SK-N-SH (cell line): ENCODE measurements around the gene DCK. TPM values are rescaled to one million over a fixed set of nuclear protein-coding genes. Genes with fewer than 3 reads are reported as not detected.

Source experiments
- CTCF ChIA-PET: fragments of 300-600, 350-600 bp; formaldehyde crosslinking; extraction: SDS; loops from one replicate; lab custom pipeline; 2021; lab: Yijun Ruan, JAX
- POLR2A ChIA-PET: fragments of 350-600 bp; sonication (Branson Sonifier 250); formaldehyde crosslinking; extraction: SDS; loops from one replicate; lab custom pipeline; 2020; ENCODE audit warnings: antibody characterized with exemption, inconsistent platforms; lab: Yijun Ruan, JAX
- DNase-seq: peaks from one replicate; pipeline ENCODE4 v3.0.0; 2012
- H2AFZ ChIP-seq: fragments of 200-600 bp; sonication (generic); 2 replicates; pipeline ENCODE4 v1.8.1; 2016; ENCODE audit warnings: antibody characterized with exemption, mild to moderate bottlenecking, low read depth
- H3F3A ChIP-seq: fragments of 200-600 bp; sonication (generic); replicated peaks from 2 replicates; pipeline ENCODE3; 2016; ENCODE audit warnings: antibody characterized with exemption, mild to moderate bottlenecking; ENCODE audit not compliant: insufficient read depth
- H3K27ac ChIP-seq, 2 experiments: fragments of 200-500 bp in 1 of 2; fragments of 200-600 bp in 1 of 2; sonication (Bioruptor generic) in 1 of 2; sonication (generic), shearing (Covaris generic) in 1 of 2; 2 replicates each; pipeline versions ENCODE4 v1.5.1 to v1.6.1; 2014 to 2016; ENCODE audit warnings: low read depth in 2 of 2, inconsistent platforms in 1 of 2, low read length in 1 of 2, mild to moderate bottlenecking in 1 of 2, mixed read lengths in 1 of 2
- H3K27me3 ChIP-seq: fragments of 200-600 bp; sonication (generic), shearing (Covaris generic); 2 replicates; pipeline ENCODE4 v1.6.1; 2016; ENCODE audit warnings: mixed run types; ENCODE audit not compliant: insufficient read depth
- H3K36me3 ChIP-seq, 2 experiments: fragments of 200-500 bp in 1 of 2; fragments of 200-600 bp in 1 of 2; sonication (Bioruptor generic) in 1 of 2; sonication (generic) in 1 of 2; replicated peaks in 1 of 2; 2 replicates each; pipeline versions ENCODE3 to v1.5.1; 2014 to 2016; ENCODE audit warnings: low read length in 1 of 2, mild to moderate bottlenecking in 1 of 2; ENCODE audit not compliant: insufficient read depth in 2 of 2, control insufficient read depth in 1 of 2
- H3K4me1 ChIP-seq, 2 experiments: fragments of 200-500 bp in 1 of 2; fragments of 200-600 bp in 1 of 2; sonication (Bioruptor generic) in 1 of 2; sonication (generic), shearing (Covaris generic) in 1 of 2; 2 replicates each; pipeline versions ENCODE4 v1.5.1 to v1.6.1; 2014 to 2016; ENCODE audit warnings: low read depth in 1 of 2, low read length in 1 of 2, mixed run types in 1 of 2; ENCODE audit not compliant: insufficient read depth in 2 of 2, control insufficient read depth in 1 of 2
- H3K4me2 ChIP-seq: fragments of 200-600 bp; sonication (generic), shearing (Covaris generic); 2 replicates; pipeline ENCODE4 v1.6.1; 2017; ENCODE audit warnings: mixed run types
- H3K4me3 ChIP-seq, 2 experiments: fragments of 200-500 bp in 1 of 2; fragments of 200-600 bp in 1 of 2; sonication (Bioruptor generic) in 1 of 2; sonication (generic), shearing (Covaris generic) in 1 of 2; 2 replicates each; pipeline versions ENCODE4 v1.5.1 to v1.8.1; 2014 to 2016; ENCODE audit warnings: low read depth in 2 of 2, inconsistent platforms in 1 of 2, low read length in 1 of 2, mild to moderate bottlenecking in 1 of 2, mixed read lengths in 1 of 2, moderate library complexity in 1 of 2
- H3K79me2 ChIP-seq: fragments of 200-600 bp; sonication (generic); 2 replicates; pipeline ENCODE4 v1.8.1; 2017; ENCODE audit warnings: mild to moderate bottlenecking; ENCODE audit not compliant: insufficient read depth
- H3K9ac ChIP-seq: fragments of 200-600 bp; sonication (generic); 2 replicates; pipeline ENCODE4 v1.6.1; 2017; ENCODE audit warnings: mixed run types
- H3K9me2 ChIP-seq: fragments of 200-600 bp; sonication (generic); 2 replicates; pipeline ENCODE4 v1.6.1; 2017; ENCODE audit warnings: mixed run types
- H3K9me3 ChIP-seq: fragments of 200-600 bp; sonication (generic); 2 replicates; pipeline ENCODE4 v1.6.1; 2017; ENCODE audit warnings: mixed run types, mild to moderate bottlenecking, moderate library complexity
- H4K20me1 ChIP-seq: fragments of 200-600 bp; sonication (generic); 2 replicates; pipeline ENCODE4 v1.6.1; 2017; ENCODE audit warnings: mild to moderate bottlenecking, mixed run types; ENCODE audit not compliant: insufficient read depth
- CHD2 ChIP-seq: fragments of 150-350 bp; IDR thresholded peaks from 2 replicates; pipeline ENCODE4 v1.6.1; 2018; ENCODE audit warnings: low read length; ENCODE audit not compliant: partially characterized antibody
- ELF1 ChIP-seq: IDR thresholded peaks from 2 replicates; pipeline ENCODE4 v1.4.0; 2012
- EZH2phosphoT487 ChIP-seq: fragments of 200-600 bp; sonication (generic); IDR thresholded peaks from 2 replicates; pipeline ENCODE4 v1.6.1; 2017; ENCODE audit warnings: low read depth, mixed run types, mild to moderate bottlenecking, antibody characterized with exemption, moderate library complexity, borderline replicate concordance
- FOXJ3 ChIP-seq: sonication (generic); formaldehyde crosslinking; IDR thresholded peaks from 2 replicates; pipeline ENCODE4 v1.5.1; 2020; ENCODE audit warnings: mild to moderate bottlenecking, missing genetic modification reagents
- FOXM1 ChIP-seq: IDR thresholded peaks from 2 replicates; pipeline ENCODE4 v1.4.0; 2012; ENCODE audit warnings: low read depth, mild to moderate bottlenecking
- GATA2 ChIP-seq: sonication (generic); formaldehyde crosslinking; IDR thresholded peaks from 2 replicates; pipeline ENCODE4 v1.5.0; 2020; ENCODE audit warnings: mild to moderate bottlenecking, missing genetic modification reagents
- JUND ChIP-seq: IDR thresholded peaks from 2 replicates; pipeline ENCODE4 v1.4.0; 2012
- MEF2A ChIP-seq: IDR thresholded peaks from 2 replicates; pipeline ENCODE4 v1.4.0; 2012; ENCODE audit warnings: low read depth, borderline replicate concordance
- NRF1 ChIP-seq: IDR thresholded peaks from 2 replicates; pipeline ENCODE4 v1.6.1; 2012; ENCODE audit warnings: low read depth, mild to moderate bottlenecking, low read length
- POLR2AphosphoS5 ChIP-seq: IDR thresholded peaks from 2 replicates; pipeline ENCODE4 v1.6.1; 2012; ENCODE audit warnings: low read depth, low read length
- RCOR1 ChIP-seq: fragments of 150-350 bp; IDR thresholded peaks from 2 replicates; pipeline ENCODE4 v1.6.1; 2017; ENCODE audit warnings: antibody characterized with exemption, low read length
- RXRA ChIP-seq: IDR thresholded peaks from 2 replicates; pipeline ENCODE4 v1.4.0; 2012; ENCODE audit warnings: low read depth, mild to moderate bottlenecking, borderline replicate concordance
- SMC3 ChIP-seq: IDR thresholded peaks from 2 replicates; pipeline ENCODE4 v1.6.1; 2012; ENCODE audit warnings: low read depth, low read length, improper control_type of control experiment
- YY1 ChIP-seq: IDR thresholded peaks from 2 replicates; pipeline ENCODE4 v1.4.0; 2012; ENCODE audit warnings: low read depth, mild to moderate bottlenecking
- WGBS: methylation state at CpG from one replicate; pipeline ENCODE4 v1.1.6; 2017; ENCODE audit warnings: low lambda C conversion rate; 5-methylcytosine and 5-hydroxymethylcytosine counted together
- polyA plus RNA-seq, 3 experiments: library from polyadenylated mRNA; depleted of rRNA; stranded (reverse); fragments of >200 nt; gene quantifications; 2 replicates each; pipeline ENCODE4 v1.2.3, GENCODE V29; 2012
- TF ChIP-seq, protein P1 (sequence below): fragments of 150-350 bp; IDR thresholded peaks from 2 replicates; pipeline ENCODE4 v1.6.1; 2016; ENCODE audit warnings: mild to moderate bottlenecking, low read depth, low read length
- TF ChIP-seq, protein P2 (sequence below): fragments of 200-600 bp; sonication (generic); IDR thresholded peaks from 2 replicates; pipeline ENCODE4 v1.6.1; 2017; ENCODE audit warnings: antibody characterized with exemption, mild to moderate bottlenecking, moderate library complexity
- TF ChIP-seq, protein P3 (sequence below): IDR thresholded peaks from 2 replicates; pipeline ENCODE4 v1.4.0; 2012; ENCODE audit warnings: low read depth
- TF ChIP-seq, protein P4 (sequence below): IDR thresholded peaks from 2 replicates; pipeline ENCODE4 v1.6.1; 2012; ENCODE audit warnings: mild to moderate bottlenecking, low read depth, low read length, moderate library complexity
- TF ChIP-seq, protein P5 (sequence below): fragments of 150-350 bp; IDR thresholded peaks from 2 replicates; pipeline ENCODE4 v1.6.1; 2017; ENCODE audit warnings: antibody characterized with exemption, low read length, low read depth, borderline replicate concordance

The DCK gene
- polyA plus RNA-seq, 1 of the 3 experiments (the other 2 are of a cell fraction): 5.7 TPM

DNA sequence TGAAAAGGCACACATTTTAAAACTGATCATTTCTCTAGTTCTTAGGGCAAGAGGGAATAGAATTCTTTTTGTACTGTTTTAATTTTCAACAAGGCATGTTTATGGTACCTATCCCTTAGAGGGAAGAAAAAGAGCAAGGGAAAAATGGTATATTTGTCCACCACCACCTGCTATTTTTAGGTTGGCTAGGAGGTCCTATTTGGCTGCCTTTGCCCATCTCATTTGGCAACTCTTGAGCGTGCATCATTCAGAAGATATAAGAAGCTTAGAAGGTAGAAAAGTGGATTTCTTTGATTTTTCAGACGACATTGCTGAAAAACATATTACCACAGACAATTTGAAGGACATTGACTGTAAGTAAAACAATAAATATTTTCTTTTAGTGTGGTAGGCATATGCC lies 69.0 kb downstream of the DCK start (continued):
- TF ChIP-seq, protein P1, sequence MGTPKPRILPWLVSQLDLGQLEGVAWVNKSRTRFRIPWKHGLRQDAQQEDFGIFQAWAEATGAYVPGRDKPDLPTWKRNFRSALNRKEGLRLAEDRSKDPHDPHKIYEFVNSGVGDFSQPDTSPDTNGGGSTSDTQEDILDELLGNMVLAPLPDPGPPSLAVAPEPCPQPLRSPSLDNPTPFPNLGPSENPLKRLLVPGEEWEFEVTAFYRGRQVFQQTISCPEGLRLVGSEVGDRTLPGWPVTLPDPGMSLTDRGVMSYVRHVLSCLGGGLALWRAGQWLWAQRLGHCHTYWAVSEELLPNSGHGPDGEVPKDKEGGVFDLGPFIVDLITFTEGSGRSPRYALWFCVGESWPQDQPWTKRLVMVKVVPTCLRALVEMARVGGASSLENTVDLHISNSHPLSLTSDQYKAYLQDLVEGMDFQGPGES: no peak
- TF ChIP-seq, protein P2, sequence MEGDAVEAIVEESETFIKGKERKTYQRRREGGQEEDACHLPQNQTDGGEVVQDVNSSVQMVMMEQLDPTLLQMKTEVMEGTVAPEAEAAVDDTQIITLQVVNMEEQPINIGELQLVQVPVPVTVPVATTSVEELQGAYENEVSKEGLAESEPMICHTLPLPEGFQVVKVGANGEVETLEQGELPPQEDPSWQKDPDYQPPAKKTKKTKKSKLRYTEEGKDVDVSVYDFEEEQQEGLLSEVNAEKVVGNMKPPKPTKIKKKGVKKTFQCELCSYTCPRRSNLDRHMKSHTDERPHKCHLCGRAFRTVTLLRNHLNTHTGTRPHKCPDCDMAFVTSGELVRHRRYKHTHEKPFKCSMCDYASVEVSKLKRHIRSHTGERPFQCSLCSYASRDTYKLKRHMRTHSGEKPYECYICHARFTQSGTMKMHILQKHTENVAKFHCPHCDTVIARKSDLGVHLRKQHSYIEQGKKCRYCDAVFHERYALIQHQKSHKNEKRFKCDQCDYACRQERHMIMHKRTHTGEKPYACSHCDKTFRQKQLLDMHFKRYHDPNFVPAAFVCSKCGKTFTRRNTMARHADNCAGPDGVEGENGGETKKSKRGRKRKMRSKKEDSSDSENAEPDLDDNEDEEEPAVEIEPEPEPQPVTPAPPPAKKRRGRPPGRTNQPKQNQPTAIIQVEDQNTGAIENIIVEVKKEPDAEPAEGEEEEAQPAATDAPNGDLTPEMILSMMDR: no peak
- TF ChIP-seq GATA2: no peak
- TF ChIP-seq POLR2AphosphoS5: no peak

DNA sequence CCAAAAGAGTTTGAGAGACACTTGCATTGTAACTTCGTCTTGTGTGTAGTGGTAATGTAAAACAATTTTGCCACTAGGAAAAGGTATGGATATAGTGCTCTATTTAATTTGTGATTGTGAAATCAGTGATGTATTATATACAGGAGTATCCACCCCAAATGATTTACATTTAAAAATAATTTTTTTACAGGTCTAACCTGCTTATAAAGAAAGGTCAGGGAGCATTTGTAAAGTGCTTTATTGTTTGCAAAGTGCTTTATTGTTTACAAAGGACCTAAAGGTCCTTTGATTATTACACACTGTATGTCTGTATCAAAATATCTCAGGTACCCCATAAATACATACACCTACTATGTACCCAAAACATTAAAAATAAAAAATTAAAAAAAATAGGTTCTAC lies 70.3 kb downstream of the DCK start:
- CTCF ChIA-PET: interaction anchor here (0.9 kb wide), 2 partner anchors 412 kb away, joined by 3 to 4 read pairs; no protein-coding TSS in a partner anchor
- Histone ChIP-seq H2AFZ (no peak overlapping the region), H3K9ac (no peak overlapping the region), H3K9me3 (no peaks in the 10 kb centered on the region), H3K4me2 (no peak overlapping the region), H3K27me3 (no peaks in the 10 kb centered on the region; the same call in 1 of the 2 replicates), H3K4me1 (peaks cover 0 to 3% of the 10 kb centered on the region in 2 experiments; a peak in 2 of 4 replicates), H3K36me3 (no peaks in the 10 kb centered on the region), H3K4me3 (no peak overlapping the region), H3K79me2 (no peaks in the 10 kb centered on the region), H3K27ac (no peak overlapping the region), H3K9me2 (no peaks in the 10 kb centered on the region), H3F3A (no peaks in the 10 kb centered on the region), H4K20me1 (no peaks in the 10 kb centered on the region)
- WGBS: 40% methylated on average over 1 of the region's 1 CpG
- POLR2A ChIA-PET: no interaction called here
- DNase-seq: no peak
- TF ChIP-seq YY1 (no peak), SMC3 (no peak), CHD2 (no peak), ELF1 (no peak), RXRA (no peak), RCOR1 (no peak), EZH2phosphoT487 (no peak), NRF1 (no peak), MEF2A (no peak), JUND (no peak), FOXM1 (no peak), POLR2AphosphoS5 (no peak), FOXJ3 (no peak), GATA2 (no peak)
- TF ChIP-seq, protein P3, sequence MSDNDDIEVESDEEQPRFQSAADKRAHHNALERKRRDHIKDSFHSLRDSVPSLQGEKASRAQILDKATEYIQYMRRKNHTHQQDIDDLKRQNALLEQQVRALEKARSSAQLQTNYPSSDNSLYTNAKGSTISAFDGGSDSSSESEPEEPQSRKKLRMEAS: no peak
- TF ChIP-seq, protein P1: no peak
- TF ChIP-seq, protein P4, sequence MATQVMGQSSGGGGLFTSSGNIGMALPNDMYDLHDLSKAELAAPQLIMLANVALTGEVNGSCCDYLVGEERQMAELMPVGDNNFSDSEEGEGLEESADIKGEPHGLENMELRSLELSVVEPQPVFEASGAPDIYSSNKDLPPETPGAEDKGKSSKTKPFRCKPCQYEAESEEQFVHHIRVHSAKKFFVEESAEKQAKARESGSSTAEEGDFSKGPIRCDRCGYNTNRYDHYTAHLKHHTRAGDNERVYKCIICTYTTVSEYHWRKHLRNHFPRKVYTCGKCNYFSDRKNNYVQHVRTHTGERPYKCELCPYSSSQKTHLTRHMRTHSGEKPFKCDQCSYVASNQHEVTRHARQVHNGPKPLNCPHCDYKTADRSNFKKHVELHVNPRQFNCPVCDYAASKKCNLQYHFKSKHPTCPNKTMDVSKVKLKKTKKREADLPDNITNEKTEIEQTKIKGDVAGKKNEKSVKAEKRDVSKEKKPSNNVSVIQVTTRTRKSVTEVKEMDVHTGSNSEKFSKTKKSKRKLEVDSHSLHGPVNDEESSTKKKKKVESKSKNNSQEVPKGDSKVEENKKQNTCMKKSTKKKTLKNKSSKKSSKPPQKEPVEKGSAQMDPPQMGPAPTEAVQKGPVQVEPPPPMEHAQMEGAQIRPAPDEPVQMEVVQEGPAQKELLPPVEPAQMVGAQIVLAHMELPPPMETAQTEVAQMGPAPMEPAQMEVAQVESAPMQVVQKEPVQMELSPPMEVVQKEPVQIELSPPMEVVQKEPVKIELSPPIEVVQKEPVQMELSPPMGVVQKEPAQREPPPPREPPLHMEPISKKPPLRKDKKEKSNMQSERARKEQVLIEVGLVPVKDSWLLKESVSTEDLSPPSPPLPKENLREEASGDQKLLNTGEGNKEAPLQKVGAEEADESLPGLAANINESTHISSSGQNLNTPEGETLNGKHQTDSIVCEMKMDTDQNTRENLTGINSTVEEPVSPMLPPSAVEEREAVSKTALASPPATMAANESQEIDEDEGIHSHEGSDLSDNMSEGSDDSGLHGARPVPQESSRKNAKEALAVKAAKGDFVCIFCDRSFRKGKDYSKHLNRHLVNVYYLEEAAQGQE: no peak
- TF ChIP-seq, protein P2: no peak
- TF ChIP-seq, protein P5, sequence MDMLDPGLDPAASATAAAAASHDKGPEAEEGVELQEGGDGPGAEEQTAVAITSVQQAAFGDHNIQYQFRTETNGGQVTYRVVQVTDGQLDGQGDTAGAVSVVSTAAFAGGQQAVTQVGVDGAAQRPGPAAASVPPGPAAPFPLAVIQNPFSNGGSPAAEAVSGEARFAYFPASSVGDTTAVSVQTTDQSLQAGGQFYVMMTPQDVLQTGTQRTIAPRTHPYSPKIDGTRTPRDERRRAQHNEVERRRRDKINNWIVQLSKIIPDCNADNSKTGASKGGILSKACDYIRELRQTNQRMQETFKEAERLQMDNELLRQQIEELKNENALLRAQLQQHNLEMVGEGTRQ: no peak
